Neural progenitor cell (in vitro differentiated cells): ENCODE results near the gene EXOSC5. TPM values are rescaled to one million over a fixed set of nuclear protein-coding genes. Genes with fewer than 3 reads are reported as not detected.

Experiments used
- DNase-seq: peaks from one replicate; pipeline ENCODE4 v3.0.0-alpha.2; 2016; ENCODE audit warnings: low spot score
- H2AFZ ChIP-seq: fragments of 200-600 bp; sonication (generic); replicated peaks from 2 replicates; pipeline ENCODE4 v1.6.1; 2016; ENCODE audit warnings: antibody characterized with exemption
- H3F3A ChIP-seq: fragments of 200-600 bp; sonication (generic); 2 replicates; pipeline ENCODE4 v1.6.1; 2016; ENCODE audit warnings: antibody characterized with exemption, low read depth
- H3K27ac ChIP-seq: fragments of 200-600 bp; sonication (generic); 2 replicates; pipeline ENCODE4 v1.5.1; 2016; ENCODE audit warnings: mild to moderate bottlenecking
- H3K27me3 ChIP-seq: fragments of 200-600 bp; sonication (generic); 2 replicates; pipeline ENCODE4 v1.6.1; 2016; ENCODE audit warnings: mild to moderate bottlenecking, moderate library complexity
- H3K36me3 ChIP-seq: fragments of 200-600 bp; sonication (generic); 2 replicates; pipeline ENCODE4 v1.5.1; 2016
- H3K4me1 ChIP-seq: fragments of 200-600 bp; sonication (generic); 2 replicates; pipeline ENCODE4 v1.6.1; 2016; ENCODE audit warnings: mixed run types
- H3K4me2 ChIP-seq: fragments of 200-600 bp; sonication (generic); 2 replicates; pipeline ENCODE4 v1.6.1; 2016
- H3K4me3 ChIP-seq: fragments of 200-600 bp; sonication (generic); 2 replicates; pipeline ENCODE4 v1.5.1; 2016
- H3K79me2 ChIP-seq: fragments of 200-600 bp; sonication (generic); 2 replicates; pipeline ENCODE4 v1.6.1; 2016; ENCODE audit warnings: low read depth
- H3K9ac ChIP-seq: fragments of 200-600 bp; sonication (generic); 2 replicates; pipeline ENCODE4 v1.6.1; 2016
- H3K9me3 ChIP-seq: fragments of 200-600 bp; sonication (generic); 2 replicates; pipeline ENCODE4 v1.5.1; 2016; ENCODE audit warnings: low read depth
- H4K20me1 ChIP-seq: fragments of 200-600 bp; sonication (generic); 2 replicates; pipeline ENCODE4 v1.6.1; 2016; ENCODE audit warnings: low read depth
- H3K27ac Mint-ChIP-seq: 3 replicates; pipeline ENCODE4 v1.8.0; 2021; ENCODE audit warnings: mixed read lengths
- H3K27me3 Mint-ChIP-seq: 2 replicates; pipeline ENCODE4 v1.8.0; 2022; ENCODE audit warnings: low read depth, mild to moderate bottlenecking, inconsistent platforms, moderate library complexity, mixed read lengths; ENCODE audit not compliant: insufficient read depth
- H3K36me3 Mint-ChIP-seq: 3 replicates; pipeline ENCODE4 v1.8.0; 2021; ENCODE audit warnings: mixed read lengths
- H3K4me1 Mint-ChIP-seq: 3 replicates; pipeline ENCODE4 v1.8.0; 2021; ENCODE audit warnings: mixed read lengths
- H3K4me3 Mint-ChIP-seq: 3 replicates; pipeline ENCODE4 v1.8.0; 2021; ENCODE audit warnings: mild to moderate bottlenecking, moderate library complexity, mixed read lengths
- H3K9me3 Mint-ChIP-seq: 3 replicates; pipeline ENCODE4 v1.8.0; 2020; ENCODE audit warnings: mixed read lengths
- CTCF ChIP-seq: fragments of 200-600 bp; sonication (generic); IDR thresholded peaks from 2 replicates; pipeline ENCODE4 v1.5.1; 2017; ENCODE audit warnings: antibody characterized with exemption, mild to moderate bottlenecking
- EZH2 ChIP-seq: fragments of 200-600 bp; sonication (generic); IDR thresholded peaks from 2 replicates; pipeline ENCODE4 v1.6.1; 2017; ENCODE audit warnings: antibody characterized with exemption, mild to moderate bottlenecking, moderate library complexity
- EZH2phosphoT487 ChIP-seq: fragments of 200-600 bp; sonication (generic); IDR thresholded peaks from 2 replicates; pipeline ENCODE4 v1.6.1; 2017; ENCODE audit warnings: antibody characterized with exemption
- total RNA-seq: library from RNA; depleted of rRNA; stranded (reverse); fragments of >200 nt; gene quantifications from 2 replicates; pipeline ENCODE4 v1.2.3, GENCODE V29; 2015; ENCODE audit warnings: low replicate concordance

The EXOSC5 gene
- total RNA-seq, 1 donor from 2014 or later, result 10.3 TPM

GRCh38 chr19:41376998-41377365 is 20.2 kb downstream of the EXOSC5 start:
- Mint-ChIP-seq H3K27me3 (peaks cover 5% of the 10 kb centered on the region), H3K36me3 (peaks cover 2% of the 10 kb centered on the region), H3K27ac (peak overlapping the region; percentile 4), H3K4me1 (peaks cover 13% of the 10 kb centered on the region), H3K4me3 (peak overlapping the region; percentile 77), H3K9me3 (no peaks in the 10 kb centered on the region)
- H3K27me3 ChIP-seq, result no peaks in the 10 kb centered on the region
- H3K4me3 ChIP-seq, result peak overlapping the region; percentile 53
- no peak overlapping the region for H2AFZ ChIP-seq
- no peaks in the 10 kb centered on the region for H3K9me3 ChIP-seq
- H3K36me3 ChIP-seq, result no peaks in the 10 kb centered on the region
- TF ChIP-seq CTCF (no peak), EZH2 (no peak), EZH2phosphoT487 (no peak)
- H3F3A ChIP-seq, result no peaks in the 10 kb centered on the region
- H3K79me2 ChIP-seq, result no peaks in the 10 kb centered on the region
- no peak overlapping the region for H3K9ac ChIP-seq
- no peaks in the 10 kb centered on the region for H4K20me1 ChIP-seq
- H3K4me1 ChIP-seq, result no peaks in the 10 kb centered on the region
- H3K27ac ChIP-seq, result no peak overlapping the region
- peak overlapping the region; percentile 83 for H3K4me2 ChIP-seq
- DNase-seq, result no peak

GRCh38 chr19:41376241-41376997 is 20.7 kb downstream of the EXOSC5 start, which contains the start of gene TMEM91:
Gene TMEM91, plus strand, starts transcription at chr19:41376533. Its CDS starts 1,777 bp downstream, at chr19:41378310.
- H3K36me3 ChIP-seq, result no peaks in the 10 kb centered on the region
- no peaks in the 10 kb centered on the region for H3K79me2 ChIP-seq
- no peaks in the 10 kb centered on the region for H3K9me3 Mint-ChIP-seq
- H3K4me3 ChIP-seq, result peak within 1 kb of the TSS; percentile 53
- DNase-seq, result peak; percentile 84
- H3K27ac Mint-ChIP-seq, result peak within 1 kb of the TSS; percentile 4
- peaks cover 13% of the 10 kb centered on the region for H3K4me1 Mint-ChIP-seq
- H4K20me1 ChIP-seq, result no peaks in the 10 kb centered on the region
- H3K27ac ChIP-seq, result no peak within 1 kb of the TSS
- H3K4me3 Mint-ChIP-seq, result peak within 1 kb of the TSS; percentile 77
- no peaks in the 10 kb centered on the region for H3F3A ChIP-seq
- peaks cover 2% of the 10 kb centered on the region for H3K36me3 Mint-ChIP-seq
- H3K9me3 ChIP-seq, result no peaks in the 10 kb centered on the region
- TF ChIP-seq EZH2phosphoT487 (no peak), EZH2 (peak; percentile 35), CTCF (no peak)
- H2AFZ ChIP-seq, result peak within 1 kb of the TSS; percentile 85
- no peak within 1 kb of the TSS for H3K9ac ChIP-seq
- H3K27me3 ChIP-seq, result no peaks in the 10 kb centered on the region
- H3K27me3 Mint-ChIP-seq, result peaks cover 5% of the 10 kb centered on the region
- H3K4me1 ChIP-seq, result no peaks in the 10 kb centered on the region
- H3K4me2 ChIP-seq, result peak within 1 kb of the TSS; percentile 83

GRCh38 chr19:41373993-41374392 is 23.2 kb downstream of the EXOSC5 start:
- H3K4me1 ChIP-seq, result no peaks in the 10 kb centered on the region
- H3K9me3 ChIP-seq, result no peaks in the 10 kb centered on the region
- peaks cover 5% of the 10 kb centered on the region for H3K27me3 Mint-ChIP-seq
- no peaks in the 10 kb centered on the region for H3K27me3 ChIP-seq
- H3K4me3 Mint-ChIP-seq, result no peak overlapping the region
- no peak for TF ChIP-seq EZH2phosphoT487
- no peak for TF ChIP-seq CTCF
- no peak for TF ChIP-seq EZH2
- no peak overlapping the region for H3K9ac ChIP-seq
- no peak overlapping the region for H3K27ac Mint-ChIP-seq
- H3K4me2 ChIP-seq, result no peak overlapping the region
- H3K4me3 ChIP-seq, result no peak overlapping the region
- H3K36me3 Mint-ChIP-seq, result peaks cover 2% of the 10 kb centered on the region
- H3K36me3 ChIP-seq, result no peaks in the 10 kb centered on the region
- DNase-seq, result no peak
- H4K20me1 ChIP-seq, result no peaks in the 10 kb centered on the region
- no peak overlapping the region for H3K27ac ChIP-seq
- H3K79me2 ChIP-seq, result no peaks in the 10 kb centered on the region
- H2AFZ ChIP-seq, result no peak overlapping the region
- no peaks in the 10 kb centered on the region for H3K9me3 Mint-ChIP-seq
- no peaks in the 10 kb centered on the region for H3F3A ChIP-seq
- peaks cover 13% of the 10 kb centered on the region for H3K4me1 Mint-ChIP-seq
